GM12892 (cell line): Measurements from ENCODE around the gene HDAC4.

ENCODE experiments used
- POLR2A ChIP-seq: IDR thresholded peaks from 2 replicates; pipeline ENCODE4 v1.6.1; 2011; ENCODE audit warnings: low read depth, low read length, control low read depth
- TAF1 ChIP-seq: IDR thresholded peaks from 2 replicates; pipeline ENCODE4 v1.6.1; 2011; ENCODE audit warnings: low read depth, mild to moderate bottlenecking, control low read depth, low read length, borderline replicate concordance

DNA sequence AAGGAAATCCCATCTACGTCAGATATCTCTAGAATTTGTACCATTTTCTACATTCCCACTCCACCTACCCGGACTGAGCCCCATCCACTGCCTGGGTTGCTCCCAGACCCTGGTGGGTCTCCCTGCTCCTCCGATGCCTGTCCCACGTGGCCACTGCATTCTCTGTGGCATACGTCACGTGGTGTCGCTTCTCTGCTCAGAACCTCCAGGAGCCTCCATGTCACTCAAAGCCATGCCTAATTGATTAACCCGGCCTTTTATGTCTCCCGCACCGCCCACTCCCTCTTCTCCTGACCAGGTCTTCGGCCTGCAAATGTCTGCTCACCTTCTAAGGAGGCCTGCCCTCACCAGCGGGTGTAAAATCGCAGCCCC lies 176.6 kb downstream of the HDAC4 start:
- TF ChIP-seq POLR2A (no peak), TAF1 (no peak)
